IPS-18a (cell line): Measurements from ENCODE around the gene STK35.

Source experiments
- H3K27ac ChIP-seq: one replicate; pipeline ENCODE4 v1.5.1; 2013; ENCODE audit warnings: low read length
- H3K27me3 ChIP-seq: one replicate; pipeline ENCODE4 v1.6.1; 2013; ENCODE audit warnings: mild to moderate bottlenecking, low read length; ENCODE audit not compliant: control insufficient read depth, insufficient read depth
- H3K36me3 ChIP-seq: one replicate; pipeline ENCODE4 v1.6.1; 2013; ENCODE audit warnings: low read depth, low read length; ENCODE audit not compliant: control insufficient read depth
- H3K4me1 ChIP-seq: one replicate; pipeline ENCODE4 v1.6.1; 2013; ENCODE audit warnings: low read depth, low read length; ENCODE audit not compliant: control insufficient read depth
- H3K4me3 ChIP-seq: one replicate; pipeline ENCODE4 v1.5.1; 2013; ENCODE audit warnings: low read length
- H3K9ac ChIP-seq: one replicate; pipeline ENCODE4 v1.6.1; 2013; ENCODE audit warnings: mild to moderate bottlenecking, low read length, moderate library complexity
- H3K9me3 ChIP-seq: one replicate; pipeline ENCODE4 v1.6.1; 2013; ENCODE audit warnings: low read depth, low read length; ENCODE audit not compliant: control insufficient read depth

The STK35 gene

GRCh38 chr20:2127238-2127637, 25.6 kb downstream of the STK35 start:
- Histone ChIP-seq H3K9me3 (no peaks in the 10 kb centered on the region), H3K27me3 (no peaks in the 10 kb centered on the region), H3K9ac (no peak overlapping the region), H3K4me1 (peaks cover 18% of the 10 kb centered on the region), H3K4me3 (no peak overlapping the region), H3K36me3 (no peaks in the 10 kb centered on the region), H3K27ac (no peak overlapping the region)

GRCh38 chr20:2128542-2128941, 26.9 kb downstream of the STK35 start:
- H3K27me3 ChIP-seq = no peaks in the 10 kb centered on the region
- no peak overlapping the region for H3K27ac ChIP-seq
- H3K36me3 ChIP-seq = no peaks in the 10 kb centered on the region
- no peaks in the 10 kb centered on the region for H3K9me3 ChIP-seq
- no peak overlapping the region for H3K4me3 ChIP-seq
- H3K9ac ChIP-seq = no peak overlapping the region
- H3K4me1 ChIP-seq = peaks cover 18% of the 10 kb centered on the region

- H3K27me3 ChIP-seq = no peaks in the 10 kb centered on the region
- H3K27ac ChIP-seq = no peak overlapping the region
- H3K9ac ChIP-seq = no peak overlapping the region
- H3K9me3 ChIP-seq = no peaks in the 10 kb centered on the region
- no peaks in the 10 kb centered on the region for H3K36me3 ChIP-seq
- H3K4me1 ChIP-seq = peaks cover 18% of the 10 kb centered on the region
- H3K4me3 ChIP-seq = no peak overlapping the region
Measured at GRCh38 chr20:2130062-2130591, 28.5 kb downstream of the STK35 start.

- Histone ChIP-seq H3K27me3 (no peaks in the 10 kb centered on the region), H3K4me3 (no peak overlapping the region), H3K27ac (no peak overlapping the region), H3K36me3 (no peaks in the 10 kb centered on the region), H3K9me3 (no peaks in the 10 kb centered on the region), H3K4me1 (peaks cover 18% of the 10 kb centered on the region), H3K9ac (no peak overlapping the region)
Measured at GRCh38 chr20:2130683-2131082, 29.1 kb downstream of the STK35 start.

GRCh38 chr20:2131366-2131765, 29.7 kb downstream of the STK35 start:
- no peak overlapping the region for H3K9ac ChIP-seq
- H3K4me3 ChIP-seq = no peak overlapping the region
- no peak overlapping the region for H3K27ac ChIP-seq
- no peaks in the 10 kb centered on the region for H3K27me3 ChIP-seq
- no peaks in the 10 kb centered on the region for H3K9me3 ChIP-seq
- no peaks in the 10 kb centered on the region for H3K36me3 ChIP-seq
- H3K4me1 ChIP-seq = peaks cover 18% of the 10 kb centered on the region

- Histone ChIP-seq H3K4me1 (peaks cover 18% of the 10 kb centered on the region), H3K27ac (no peak overlapping the region), H3K9ac (no peak overlapping the region), H3K9me3 (no peaks in the 10 kb centered on the region), H3K4me3 (no peak overlapping the region), H3K27me3 (no peaks in the 10 kb centered on the region), H3K36me3 (no peaks in the 10 kb centered on the region)
Measured at GRCh38 chr20:2132461-2132901, 30.9 kb downstream of the STK35 start.

GRCh38 chr20:2133318-2134183, 31.9 kb downstream of the STK35 start:
- no peaks in the 10 kb centered on the region for H3K36me3 ChIP-seq
- no peaks in the 10 kb centered on the region for H3K27me3 ChIP-seq
- no peaks in the 10 kb centered on the region for H3K9me3 ChIP-seq
- H3K9ac ChIP-seq = no peak overlapping the region
- H3K4me1 ChIP-seq = peaks cover 18% of the 10 kb centered on the region
- H3K27ac ChIP-seq = no peak overlapping the region
- no peak overlapping the region for H3K4me3 ChIP-seq

GRCh38 chr20:2135013-2135412, 33.4 kb downstream of the STK35 start:
- Histone ChIP-seq H3K9me3 (no peaks in the 10 kb centered on the region), H3K27ac (no peak overlapping the region), H3K27me3 (no peaks in the 10 kb centered on the region), H3K9ac (no peak overlapping the region), H3K36me3 (no peaks in the 10 kb centered on the region), H3K4me1 (peaks cover 9% of the 10 kb centered on the region), H3K4me3 (no peak overlapping the region)

- Histone ChIP-seq H3K27ac (no peak overlapping the region), H3K36me3 (no peaks in the 10 kb centered on the region)
Measured at GRCh38 chr20:2136275-2136674, 34.6 kb downstream of the STK35 start.

GRCh38 chr20:2137552-2138201, 36.0 kb downstream of the STK35 start:
- no peak overlapping the region for H3K4me3 ChIP-seq
- H3K36me3 ChIP-seq = no peaks in the 10 kb centered on the region
- H3K9me3 ChIP-seq = no peaks in the 10 kb centered on the region

More at GRCh38 chr20:2136275-2136674, 34.6 kb downstream of the STK35 start:
- Histone ChIP-seq H3K9me3 (no peaks in the 10 kb centered on the region), H3K9ac (no peak overlapping the region), H3K27me3 (no peaks in the 10 kb centered on the region), H3K4me3 (no peak overlapping the region), H3K4me1 (no peaks in the 10 kb centered on the region)

GRCh38 chr20:2138396-2138795, 36.8 kb downstream of the STK35 start:
- no peak overlapping the region for H3K27ac ChIP-seq
- no peak overlapping the region for H3K4me3 ChIP-seq
- no peak overlapping the region for H3K9ac ChIP-seq
- no peaks in the 10 kb centered on the region for H3K27me3 ChIP-seq
- no peaks in the 10 kb centered on the region for H3K36me3 ChIP-seq
- no peaks in the 10 kb centered on the region for H3K9me3 ChIP-seq
- H3K4me1 ChIP-seq = no peaks in the 10 kb centered on the region

More at GRCh38 chr20:2137552-2138201, 36.0 kb downstream of the STK35 start:
- Histone ChIP-seq H3K27ac (no peak overlapping the region), H3K9ac (no peak overlapping the region), H3K4me1 (no peaks in the 10 kb centered on the region), H3K27me3 (no peaks in the 10 kb centered on the region)
